Stomach (tissue), 4 donors: ENCODE data around the gene TNFRSF11A.

Source experiments
- EP300 ChIP-seq: sonication (generic); formaldehyde crosslinking; IDR thresholded peaks from one replicate; pipeline ENCODE4 v1.6.1; 2017; ENCODE audit warnings: antibody characterized with exemption
- POLR2AphosphoS5 ChIP-seq, 3 donors: sonication (generic); formaldehyde crosslinking; IDR thresholded peaks; one replicate each; pipeline ENCODE4 v1.6.1; 2016; ENCODE audit warnings: antibody characterized with exemption in 3 of 3
- TF ChIP-seq, protein P1 (sequence below), 7 experiments: fragments of 450-650 bp in 4 of 7; fragments of 200-600 bp in 3 of 7; sonication (generic) in 3 of 7; IDR thresholded peaks; one replicate each; pipeline ENCODE4 v1.5.1; 2016 to 2019; ENCODE audit warnings: antibody characterized with exemption in 7 of 7, control low read depth in 2 of 7, mild to moderate bottlenecking in 1 of 7

GRCh38 chr18:62328586-62329525 is 3.7 kb downstream of the TNFRSF11A start:
- TF ChIP-seq, protein P1, sequence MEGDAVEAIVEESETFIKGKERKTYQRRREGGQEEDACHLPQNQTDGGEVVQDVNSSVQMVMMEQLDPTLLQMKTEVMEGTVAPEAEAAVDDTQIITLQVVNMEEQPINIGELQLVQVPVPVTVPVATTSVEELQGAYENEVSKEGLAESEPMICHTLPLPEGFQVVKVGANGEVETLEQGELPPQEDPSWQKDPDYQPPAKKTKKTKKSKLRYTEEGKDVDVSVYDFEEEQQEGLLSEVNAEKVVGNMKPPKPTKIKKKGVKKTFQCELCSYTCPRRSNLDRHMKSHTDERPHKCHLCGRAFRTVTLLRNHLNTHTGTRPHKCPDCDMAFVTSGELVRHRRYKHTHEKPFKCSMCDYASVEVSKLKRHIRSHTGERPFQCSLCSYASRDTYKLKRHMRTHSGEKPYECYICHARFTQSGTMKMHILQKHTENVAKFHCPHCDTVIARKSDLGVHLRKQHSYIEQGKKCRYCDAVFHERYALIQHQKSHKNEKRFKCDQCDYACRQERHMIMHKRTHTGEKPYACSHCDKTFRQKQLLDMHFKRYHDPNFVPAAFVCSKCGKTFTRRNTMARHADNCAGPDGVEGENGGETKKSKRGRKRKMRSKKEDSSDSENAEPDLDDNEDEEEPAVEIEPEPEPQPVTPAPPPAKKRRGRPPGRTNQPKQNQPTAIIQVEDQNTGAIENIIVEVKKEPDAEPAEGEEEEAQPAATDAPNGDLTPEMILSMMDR (IDR thresholded peaks at IDR 0.05) = no peak
- TF ChIP-seq POLR2AphosphoS5 (IDR thresholded peaks at IDR 0.05) (no peak), EP300 (no peak)
